Testis (tissue), 3 donors: ENCODE results near the gene TLN1. TPM values are rescaled to one million over a fixed set of nuclear protein-coding genes. Genes with fewer than 3 reads are reported as not detected.

Experiments used
- DNase-seq: peaks from one replicate; pipeline ENCODE4 v3.0.0-alpha.2; 2019
- H3K27ac ChIP-seq, 2 donors: fragments of 200-600 bp; sonication (generic); one replicate each; pipeline ENCODE4 v1.5.1; 2019
- H3K27me3 ChIP-seq: fragments of 200-600 bp; sonication (generic); one replicate; pipeline ENCODE4 v1.5.1; 2019
- H3K36me3 ChIP-seq: fragments of 200-600 bp; sonication (generic); one replicate; pipeline ENCODE4 v1.5.1; 2017; ENCODE audit warnings: low read depth; ENCODE audit errors: missing control alignments
- H3K4me1 ChIP-seq: fragments of 200-600 bp; sonication (generic); one replicate; pipeline ENCODE4 v1.5.1; 2019
- H3K4me3 ChIP-seq, 2 donors: fragments of 200-600 bp; sonication (generic); one replicate each; pipeline ENCODE4 v1.5.1; 2017 to 2019
- H3K9me3 ChIP-seq: fragments of 200-600 bp; sonication (generic); one replicate; pipeline ENCODE4 v1.5.1; 2017
- POLR2A ChIP-seq: fragments of 450-650 bp; IDR thresholded peaks from one replicate; pipeline ENCODE4 v1.6.1; 2017; ENCODE audit warnings: antibody characterized with exemption, mild to moderate bottlenecking, moderate library complexity
- WGBS, 2 donors: methylation state at CpG; one replicate each; pipeline ENCODE4 v1.1.5; 2018; 5-methylcytosine and 5-hydroxymethylcytosine counted together
- intact Hi-C: fragments of 100-400 bp; cut with DNase I; formaldehyde crosslinking; loops from one replicate; pipeline ENCODE4 v1.15.1; 2023; ENCODE audit warnings: low total_unique reads
- polyA plus RNA-seq: library from polyadenylated mRNA; stranded (reverse); fragments of 350-450 nt; fragmentation: Illumina TruSeq; extraction: RNeasy Lipid Tissue Mini Kit (QIAGEN cat#74804); gene quantifications from one replicate; pipeline ENCODE4 v1.2.3, GENCODE V29; 2014; ENCODE audit warnings: low read depth, low replicate concordance; ENCODE audit not compliant: insufficient read depth
- total RNA-seq, 2 donors: library from RNA; depleted of rRNA; stranded (reverse); fragments of >200 nt; gene quantifications; one replicate each; pipeline ENCODE4 v1.2.3, GENCODE V29; 2016
- TF ChIP-seq, protein P1 (sequence below), 3 experiments: fragments of 450-650 bp in 2 of 3; fragments of 200-600 bp in 1 of 3; sonication (generic) in 1 of 3; IDR thresholded peaks; one replicate each; pipeline ENCODE4 v1.5.1; 2016 to 2019; ENCODE audit warnings: antibody characterized with exemption in 3 of 3, mild to moderate bottlenecking in 2 of 3, moderate library complexity in 1 of 3

Gene TLN1
- total and polyA plus RNA-seq, 3 donors from 2014 or later: 134 to 201 (median 171) TPM

DNA sequence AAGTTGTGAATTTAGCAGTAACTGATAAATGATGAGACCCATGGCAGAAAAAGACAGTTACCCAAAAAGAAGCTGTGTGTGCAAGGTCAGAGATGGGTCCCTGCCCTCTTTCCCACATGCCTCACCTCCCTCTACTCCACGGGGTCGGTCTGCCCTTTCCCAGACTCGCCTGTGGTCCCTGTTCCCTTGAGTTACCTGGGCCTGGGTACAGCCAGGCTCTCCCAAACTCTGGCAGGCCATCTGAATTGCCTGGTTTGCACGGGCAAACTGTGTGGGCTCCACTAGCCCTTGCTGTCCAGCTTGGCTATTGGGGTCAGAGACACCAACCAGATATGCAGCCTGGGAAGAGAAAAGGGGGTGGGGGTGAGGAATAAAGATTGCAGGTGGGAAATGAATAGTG, 23.8 kb downstream of the TLN1 start:
- no peaks in the 10 kb centered on the region for H3K9me3 ChIP-seq

DNA sequence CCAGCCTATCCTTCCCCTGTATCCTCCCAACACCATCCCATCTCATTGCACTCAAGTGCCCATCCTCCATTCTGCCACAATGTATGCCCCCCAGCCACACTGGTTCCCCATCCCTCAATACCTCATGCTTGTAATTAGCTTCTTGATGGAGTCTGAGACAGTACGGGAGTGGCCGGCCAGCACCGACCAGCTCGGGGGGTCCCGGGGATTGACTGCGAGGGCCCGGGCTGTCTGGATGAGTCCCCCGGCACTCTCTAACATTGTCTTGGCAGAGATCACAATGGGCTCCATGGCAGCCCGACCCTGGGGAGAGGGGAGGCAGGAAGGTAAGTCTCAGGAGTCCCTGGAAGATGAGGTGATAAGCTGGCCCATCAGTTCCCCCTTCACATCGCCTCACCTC, 25.0 kb downstream of the TLN1 start:
- intact Hi-C loops: no loop called here
- no peak for TF ChIP-seq POLR2A
- TF ChIP-seq, protein P1, sequence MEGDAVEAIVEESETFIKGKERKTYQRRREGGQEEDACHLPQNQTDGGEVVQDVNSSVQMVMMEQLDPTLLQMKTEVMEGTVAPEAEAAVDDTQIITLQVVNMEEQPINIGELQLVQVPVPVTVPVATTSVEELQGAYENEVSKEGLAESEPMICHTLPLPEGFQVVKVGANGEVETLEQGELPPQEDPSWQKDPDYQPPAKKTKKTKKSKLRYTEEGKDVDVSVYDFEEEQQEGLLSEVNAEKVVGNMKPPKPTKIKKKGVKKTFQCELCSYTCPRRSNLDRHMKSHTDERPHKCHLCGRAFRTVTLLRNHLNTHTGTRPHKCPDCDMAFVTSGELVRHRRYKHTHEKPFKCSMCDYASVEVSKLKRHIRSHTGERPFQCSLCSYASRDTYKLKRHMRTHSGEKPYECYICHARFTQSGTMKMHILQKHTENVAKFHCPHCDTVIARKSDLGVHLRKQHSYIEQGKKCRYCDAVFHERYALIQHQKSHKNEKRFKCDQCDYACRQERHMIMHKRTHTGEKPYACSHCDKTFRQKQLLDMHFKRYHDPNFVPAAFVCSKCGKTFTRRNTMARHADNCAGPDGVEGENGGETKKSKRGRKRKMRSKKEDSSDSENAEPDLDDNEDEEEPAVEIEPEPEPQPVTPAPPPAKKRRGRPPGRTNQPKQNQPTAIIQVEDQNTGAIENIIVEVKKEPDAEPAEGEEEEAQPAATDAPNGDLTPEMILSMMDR (IDR thresholded peaks at IDR 0.05): no peak
- 94 to 98% methylated on average over 3 to 10 of the region's 10 CpGs for WGBS, 2 donors
- H3K27me3 ChIP-seq: no peaks in the 10 kb centered on the region
- H3K36me3 ChIP-seq: no peaks in the 10 kb centered on the region
- H3K27ac ChIP-seq: no peak overlapping the region
- no peaks in the 10 kb centered on the region for H3K9me3 ChIP-seq
- H3K4me3 ChIP-seq: no peak overlapping the region
- DNase-seq: no peak
- H3K4me1 ChIP-seq: no peaks in the 10 kb centered on the region

More for the DNA sequence above, 23.8 kb downstream of the TLN1 start:
- Histone ChIP-seq H3K27ac (no peak overlapping the region), H3K27me3 (no peaks in the 10 kb centered on the region), H3K4me3 (no peak overlapping the region), H3K36me3 (no peaks in the 10 kb centered on the region), H3K4me1 (no peaks in the 10 kb centered on the region)
- intact Hi-C loops: no loop called here
- DNase-seq: no peak
- 93 to 94% methylated on average over 4 of the region's 4 CpGs for WGBS, 2 donors
- TF ChIP-seq, protein P1 (IDR thresholded peaks at IDR 0.05): no peak
- TF ChIP-seq POLR2A: no peak

DNA sequence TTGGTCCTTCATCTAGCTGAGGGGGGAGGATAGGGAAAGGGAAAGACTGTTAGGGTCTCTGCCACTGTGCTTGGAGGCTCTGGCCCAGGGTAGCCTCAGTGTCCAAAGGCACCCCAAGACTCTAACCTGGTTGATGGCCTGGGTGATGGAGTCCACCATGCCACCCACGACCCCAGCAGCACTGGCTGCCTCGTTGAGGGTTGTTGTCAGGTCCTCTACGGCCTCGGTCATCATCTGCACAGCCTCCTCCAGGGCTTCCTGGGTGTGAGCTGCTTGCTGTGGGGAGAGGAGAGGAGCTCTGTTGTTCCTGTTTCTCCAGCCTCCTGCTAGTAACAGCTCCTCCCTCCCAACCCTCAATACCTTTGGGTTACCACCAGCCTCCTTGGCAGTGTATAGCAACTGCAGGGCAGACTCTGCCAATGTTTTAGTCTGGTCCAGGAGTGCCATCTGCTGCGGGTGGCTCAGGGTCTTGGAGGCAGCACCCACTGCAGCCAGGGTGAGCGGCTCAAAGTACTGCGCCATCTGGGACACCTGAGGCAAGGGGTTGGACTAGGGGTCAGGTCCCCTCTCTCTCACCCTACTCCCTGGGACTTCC, 26.1 kb downstream of the TLN1 start:
- H3K27ac ChIP-seq: no peak overlapping the region
- 90 to 95% methylated on average over 2 to 7 of the region's 7 CpGs for WGBS, 2 donors

DNA sequence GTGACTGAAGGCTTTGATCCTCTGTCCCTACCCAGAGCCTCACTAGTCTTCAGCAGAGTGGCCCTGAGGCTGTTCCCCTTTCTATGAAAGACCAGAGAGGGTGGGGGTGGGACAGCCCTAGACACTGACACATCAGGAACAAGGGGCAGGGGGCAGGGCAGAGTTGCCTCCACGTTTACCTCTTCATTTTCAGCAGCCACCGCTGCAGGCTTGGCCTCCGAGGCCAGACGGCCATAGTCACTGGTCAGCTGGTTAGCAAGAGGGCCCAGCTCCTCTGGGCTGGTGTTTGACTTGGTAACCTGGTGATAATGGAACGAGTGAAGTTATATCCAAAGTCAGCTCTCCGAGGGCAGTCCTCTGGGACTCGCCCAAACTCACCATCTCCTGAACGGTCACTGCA, 26.6 kb downstream of the TLN1 start:
- no peak overlapping the region for H3K4me3 ChIP-seq
- TF ChIP-seq POLR2A: no peak
- TF ChIP-seq, protein P1 (IDR thresholded peaks at IDR 0.05): no peak
- intact Hi-C loops: no loop called here
- no peaks in the 10 kb centered on the region for H3K36me3 ChIP-seq
- WGBS, 2 donors: 84 to 88% methylated on average over 5 to 8 of the region's 8 CpGs
- H3K27me3 ChIP-seq: no peaks in the 10 kb centered on the region
- H3K4me1 ChIP-seq: peaks cover 4% of the 10 kb centered on the region
- no peaks in the 10 kb centered on the region for H3K9me3 ChIP-seq
- DNase-seq: no peak
- no peak overlapping the region for H3K27ac ChIP-seq

More for the DNA sequence above, 26.1 kb downstream of the TLN1 start:
- Histone ChIP-seq H3K36me3 (no peaks in the 10 kb centered on the region), H3K4me1 (peaks cover 2% of the 10 kb centered on the region), H3K4me3 (no peak overlapping the region), H3K27me3 (no peaks in the 10 kb centered on the region), H3K9me3 (no peaks in the 10 kb centered on the region)
- no peak for DNase-seq
- intact Hi-C loops: no loop called here
- no peak for TF ChIP-seq POLR2A
- TF ChIP-seq, protein P1 (IDR thresholded peaks at IDR 0.05): no peak
